AML-193 (cell line): ENCODE data around the gene MAFG.

ENCODE experiments used
- DNase-seq, 2 experiments: peaks; one replicate each; lab custom pipeline; 2025; lab: John Stamatoyannopoulos, UW

MAFG gene

DNA sequence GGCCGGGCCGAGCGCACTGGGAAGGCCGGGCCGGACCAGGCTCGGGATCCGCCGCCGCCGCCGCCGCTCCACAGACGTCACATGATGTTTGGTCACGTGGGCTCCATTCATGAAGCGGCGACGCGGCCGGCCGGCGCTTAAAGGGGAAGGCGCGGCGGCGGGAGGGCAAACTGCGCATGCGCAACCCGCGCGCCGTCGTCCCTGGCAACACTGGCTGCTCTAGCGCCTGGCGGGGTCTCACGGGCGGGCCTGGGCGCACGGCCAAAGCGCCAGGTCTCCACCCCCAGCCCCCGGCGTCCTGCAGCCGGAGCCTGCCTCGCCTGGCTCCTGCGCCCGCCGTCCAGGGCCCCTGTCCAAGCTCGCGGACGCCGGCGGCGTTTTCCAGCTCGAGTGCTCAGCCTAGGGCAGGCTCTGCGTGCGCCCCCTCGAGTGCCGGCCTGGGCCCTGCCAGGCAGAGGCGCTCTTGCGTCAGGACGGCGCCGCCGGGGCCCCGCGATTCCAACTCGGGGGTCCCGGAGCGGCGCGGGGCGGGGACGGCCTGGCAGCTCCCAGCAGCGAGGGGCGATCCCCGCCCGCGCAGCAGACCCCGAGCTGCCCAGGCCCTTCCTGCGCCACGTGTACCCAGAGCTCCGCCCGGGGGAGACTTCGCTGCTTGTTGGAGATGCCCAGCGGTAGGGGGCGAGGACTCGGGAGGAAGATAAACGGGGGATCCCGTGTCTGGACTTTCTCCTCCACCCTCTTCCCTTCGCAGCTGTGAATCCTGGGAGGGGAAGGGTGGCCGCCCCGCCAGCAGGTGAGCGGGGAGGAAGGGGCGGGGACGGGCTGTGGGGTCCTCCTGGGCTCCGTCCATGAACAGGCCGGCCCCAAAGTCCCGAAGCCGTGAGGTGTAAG, at the start of gene MAFG:
MAFG (minus strand) TSS at position 83 of the 891 bp plus-strand sequence. CDS start 4,550 bp downstream, outside the sequence.
- DNase-seq = peak; percentile 89 to 90

GRCh38 chr17:81976332-81977210, 49.0 kb upstream of the MAFG start:
- no peak for DNase-seq

GRCh38 chr17:81973432-81973831, 45.9 kb upstream of the MAFG start:
- DNase-seq = no peak

- DNase-seq = no peak
Measured at GRCh38 chr17:81968850-81969812, 41.6 kb upstream of the MAFG start.

DNA sequence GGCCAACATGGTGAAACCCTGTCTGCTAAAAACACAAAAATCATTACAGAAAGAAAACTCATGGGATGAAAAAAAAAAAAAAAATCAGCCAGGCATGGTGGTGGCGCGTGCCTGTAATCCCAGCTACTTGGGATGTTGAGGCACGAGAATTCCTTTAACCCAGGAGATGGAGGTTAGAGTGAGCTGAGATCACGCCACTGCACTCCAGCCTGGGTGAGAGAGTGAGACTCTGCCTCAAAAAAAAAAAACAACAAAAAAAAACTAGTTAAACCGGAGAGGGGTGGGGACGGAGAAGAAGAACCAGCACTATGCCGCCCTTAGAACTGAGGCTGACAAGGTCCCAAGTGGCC, 40.8 kb upstream of the MAFG start:
- no peak for DNase-seq

- peak; percentile 83 to 88 for DNase-seq
Measured at GRCh38 chr17:81967533-81968395, 40.2 kb upstream of the MAFG start.

- DNase-seq = no peak
Measured at GRCh38 chr17:81967244-81967532, 39.7 kb upstream of the MAFG start.

GRCh38 chr17:81966343-81967243, 39.1 kb upstream of the MAFG start:
- DNase-seq = no peak

DNA sequence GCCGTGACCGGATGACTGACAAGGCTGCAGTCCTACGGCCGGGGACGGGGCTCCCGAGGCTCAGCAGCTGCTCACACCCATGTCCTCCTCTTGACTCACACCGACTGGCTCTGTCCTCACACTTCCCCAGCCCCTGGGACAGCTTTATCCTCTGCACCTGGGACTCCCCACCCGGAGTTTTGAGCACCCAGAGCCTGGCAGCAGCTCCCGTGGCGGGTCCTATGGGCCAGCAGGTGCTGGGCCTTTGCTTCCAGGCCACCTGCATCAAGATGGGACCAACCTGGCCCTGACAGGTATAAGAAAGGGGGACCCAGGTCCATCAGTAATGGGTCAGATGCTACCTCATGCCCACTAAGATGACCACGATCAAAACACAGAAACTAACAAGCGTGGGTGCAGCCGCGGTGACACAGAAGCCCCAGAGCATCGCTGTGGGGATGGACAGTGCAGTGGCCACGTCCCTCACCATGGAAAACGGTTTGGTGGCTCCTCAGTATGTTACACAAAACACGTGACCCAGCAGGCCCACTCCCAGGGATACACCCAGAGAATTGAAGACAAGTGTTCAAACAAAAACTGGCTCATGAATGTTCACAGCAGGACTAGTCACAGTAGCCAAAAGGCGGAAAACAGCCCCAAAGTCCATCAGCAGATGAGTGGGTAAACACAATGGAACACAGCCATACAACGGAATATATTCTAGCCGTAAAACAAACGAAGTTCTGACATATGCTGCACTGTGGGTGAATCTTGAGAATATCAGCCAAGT, 36.7 kb upstream of the MAFG start:
- DNase-seq = no peak

DNA sequence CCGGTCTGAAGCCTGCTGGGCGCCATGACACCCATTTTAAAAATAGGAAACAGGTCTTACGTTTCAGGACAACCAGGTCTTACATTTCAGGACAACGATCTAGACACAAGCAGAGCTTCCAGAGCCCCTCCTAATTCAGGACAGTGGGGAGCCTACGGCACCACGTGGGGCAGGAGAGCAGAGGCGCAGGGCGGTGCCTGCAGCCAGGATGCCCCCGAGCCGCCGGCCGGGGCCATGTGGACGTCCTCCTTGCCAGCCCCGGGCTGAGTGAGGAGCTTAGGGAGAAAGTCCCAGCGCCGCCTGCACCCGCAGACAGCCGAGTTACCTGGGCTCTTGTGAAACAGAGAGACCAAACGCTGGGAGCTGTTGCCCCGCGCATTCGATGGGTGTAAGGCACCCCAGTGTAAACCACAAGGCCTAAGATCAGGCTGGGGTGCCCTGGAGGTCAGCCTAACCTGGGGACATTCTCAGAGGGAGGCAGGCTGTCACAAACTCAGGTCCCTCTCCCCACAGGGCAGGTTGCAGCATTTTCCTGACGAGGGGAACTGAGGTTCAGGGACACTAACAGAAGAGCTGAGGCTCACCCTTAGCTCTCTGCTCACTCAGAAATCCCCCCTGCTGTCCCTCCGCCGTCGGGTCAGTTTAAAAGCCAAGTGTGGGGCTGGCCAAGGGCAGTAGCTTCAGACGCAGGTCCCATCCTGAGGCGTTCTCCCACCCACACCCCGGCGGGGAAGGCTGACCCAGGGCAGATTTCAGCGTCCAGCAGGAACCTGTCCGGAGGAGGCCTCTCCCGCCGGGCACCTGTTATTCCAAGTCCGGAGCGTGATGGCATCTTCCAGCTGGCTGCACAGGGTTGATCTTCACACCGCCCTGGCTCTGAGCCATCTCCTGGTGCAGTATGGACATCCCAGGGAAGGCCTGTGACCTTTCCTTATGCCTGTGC, 35.2 kb upstream of the MAFG start:
- no peak for DNase-seq

DNA sequence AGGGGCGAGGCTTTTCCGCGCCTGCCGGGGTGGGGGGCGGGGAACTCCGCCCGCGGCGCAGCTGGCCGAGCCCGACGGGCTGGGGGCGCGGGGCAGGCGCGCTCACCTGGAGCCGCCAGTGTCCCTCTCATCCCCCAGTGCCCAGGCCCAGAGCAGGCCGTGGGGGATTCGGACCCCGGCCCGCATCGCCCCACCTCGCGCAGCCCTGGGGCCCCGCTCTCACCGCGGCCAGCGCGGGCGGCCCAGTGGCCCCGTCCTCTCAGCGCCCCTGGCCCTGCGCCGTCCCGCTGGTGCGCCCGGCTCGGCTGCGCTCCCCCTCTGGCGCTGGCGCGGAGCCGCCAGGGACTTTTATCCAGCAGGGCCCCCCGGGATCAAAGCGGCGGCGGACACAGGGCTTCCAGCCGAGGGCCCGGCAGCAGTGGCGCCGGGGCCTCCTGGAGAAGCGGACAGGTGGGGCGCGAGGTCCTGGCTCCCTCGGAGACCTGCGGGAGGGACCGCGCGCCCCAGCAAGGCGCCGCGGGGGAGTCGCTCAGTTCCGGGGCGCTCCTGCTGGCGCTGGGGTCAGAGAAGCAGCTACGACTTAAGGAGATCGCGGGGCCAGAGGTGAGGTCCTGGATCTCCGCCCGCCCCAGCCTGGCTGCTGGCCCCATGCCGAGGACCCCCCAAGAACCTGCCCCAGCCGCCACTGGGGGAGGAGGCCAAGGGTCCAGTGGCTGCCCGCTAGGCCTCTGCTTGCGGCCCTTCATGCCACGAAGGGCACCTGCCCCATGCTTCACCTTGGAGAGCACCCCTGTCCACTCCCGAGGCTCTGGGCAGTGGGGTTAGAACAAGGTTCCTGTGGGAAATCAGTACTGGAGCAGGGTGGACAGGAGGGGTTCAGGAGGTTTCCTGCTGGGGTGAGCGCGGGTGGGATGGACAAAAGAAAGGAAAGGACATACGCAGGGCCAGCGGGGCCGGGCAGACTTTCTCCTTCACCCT, 34.3 kb upstream of the MAFG start:
- DNase-seq = no peak

- no peak for DNase-seq
Measured at GRCh38 chr17:81961087-81961511, 33.6 kb upstream of the MAFG start, which contains the start of gene NOTUM. NOTUM (minus strand) TSS chr17:81961187; CDS start chr17:81960909, 278 bp downstream.

DNA sequence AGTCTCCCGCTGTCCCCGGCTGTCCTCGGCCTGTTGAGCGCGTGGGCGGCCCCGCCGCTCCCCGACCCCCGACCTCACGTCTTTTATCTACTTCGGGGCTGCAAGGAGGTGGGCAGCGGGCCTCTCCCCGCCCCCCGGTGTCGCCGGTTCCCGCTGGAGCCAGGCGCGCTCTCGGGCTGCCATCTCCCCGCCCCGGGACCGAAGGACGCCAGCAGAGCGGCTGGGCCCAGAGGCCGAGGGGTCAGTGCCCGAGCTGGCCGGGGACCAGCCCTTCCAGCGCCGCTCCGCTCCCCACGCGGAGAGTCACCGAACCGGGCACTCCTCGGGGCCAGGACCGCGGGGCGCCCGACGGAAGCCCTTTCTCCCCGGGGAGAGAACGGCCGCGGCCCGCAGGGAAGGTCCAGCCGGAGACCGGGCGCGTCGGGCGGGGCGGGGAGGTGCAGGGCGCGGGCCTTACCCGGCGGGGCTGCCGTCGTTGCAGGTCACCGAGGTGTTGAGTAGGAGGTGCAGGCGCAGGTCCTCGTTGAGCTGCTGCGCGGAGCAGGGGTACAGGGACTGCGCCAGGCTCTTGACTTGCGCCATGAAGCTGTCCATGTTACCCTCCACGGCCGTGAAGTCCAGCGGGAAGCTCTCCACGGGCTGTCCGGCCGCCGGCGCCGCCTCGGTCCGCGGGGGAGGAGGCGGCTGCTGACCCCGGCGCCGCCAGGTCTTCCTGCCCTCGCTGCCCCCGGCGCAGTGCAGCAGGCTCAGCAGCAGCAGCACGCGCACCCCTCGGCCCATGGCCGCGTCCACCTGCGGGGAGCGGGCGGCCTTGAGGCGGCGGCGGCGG, 32.8 kb upstream of the MAFG start:
- no peak for DNase-seq

DNA sequence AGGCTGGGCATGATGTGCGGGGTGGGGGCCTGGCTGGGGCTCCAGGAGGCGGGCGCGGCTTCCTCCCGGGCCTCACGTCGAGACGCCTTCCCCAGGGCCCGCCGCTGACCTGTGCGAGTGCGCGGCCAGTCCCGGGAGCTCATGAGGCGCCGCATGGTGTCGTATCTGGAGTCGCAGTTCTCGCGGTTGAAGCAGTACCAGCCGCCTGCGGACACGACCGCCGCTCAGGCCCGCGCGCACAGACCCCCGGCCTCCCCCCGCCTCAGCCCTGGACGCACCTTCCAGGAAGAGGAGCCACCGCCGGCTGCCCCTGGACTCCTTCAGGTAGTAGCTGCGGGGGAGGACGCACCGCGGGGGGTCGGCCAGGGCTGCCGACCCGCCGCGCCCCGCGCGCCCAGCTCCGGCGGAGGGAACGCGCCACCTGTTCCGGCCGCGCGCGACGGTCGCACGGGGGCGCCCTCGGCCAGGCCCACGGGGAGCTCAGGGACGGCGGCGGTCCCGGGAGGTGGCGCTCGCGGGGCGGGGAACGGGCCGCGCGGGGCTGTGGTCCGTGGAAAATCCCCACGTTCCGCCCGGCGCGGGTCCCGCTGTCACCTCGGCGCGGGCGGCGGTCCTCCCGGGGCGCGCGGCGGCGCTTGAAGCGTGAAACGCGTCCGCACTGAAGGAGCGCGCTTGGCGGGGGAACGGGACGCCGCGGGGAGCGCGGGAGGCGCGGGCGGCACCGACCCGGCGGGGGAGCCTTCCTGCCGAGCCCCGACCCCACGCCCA, 32.0 kb upstream of the MAFG start:
- DNase-seq = peak; percentile 51 to 71
